ENCODE measurements around the gene SUN5.

Gene SUN5

DNA sequence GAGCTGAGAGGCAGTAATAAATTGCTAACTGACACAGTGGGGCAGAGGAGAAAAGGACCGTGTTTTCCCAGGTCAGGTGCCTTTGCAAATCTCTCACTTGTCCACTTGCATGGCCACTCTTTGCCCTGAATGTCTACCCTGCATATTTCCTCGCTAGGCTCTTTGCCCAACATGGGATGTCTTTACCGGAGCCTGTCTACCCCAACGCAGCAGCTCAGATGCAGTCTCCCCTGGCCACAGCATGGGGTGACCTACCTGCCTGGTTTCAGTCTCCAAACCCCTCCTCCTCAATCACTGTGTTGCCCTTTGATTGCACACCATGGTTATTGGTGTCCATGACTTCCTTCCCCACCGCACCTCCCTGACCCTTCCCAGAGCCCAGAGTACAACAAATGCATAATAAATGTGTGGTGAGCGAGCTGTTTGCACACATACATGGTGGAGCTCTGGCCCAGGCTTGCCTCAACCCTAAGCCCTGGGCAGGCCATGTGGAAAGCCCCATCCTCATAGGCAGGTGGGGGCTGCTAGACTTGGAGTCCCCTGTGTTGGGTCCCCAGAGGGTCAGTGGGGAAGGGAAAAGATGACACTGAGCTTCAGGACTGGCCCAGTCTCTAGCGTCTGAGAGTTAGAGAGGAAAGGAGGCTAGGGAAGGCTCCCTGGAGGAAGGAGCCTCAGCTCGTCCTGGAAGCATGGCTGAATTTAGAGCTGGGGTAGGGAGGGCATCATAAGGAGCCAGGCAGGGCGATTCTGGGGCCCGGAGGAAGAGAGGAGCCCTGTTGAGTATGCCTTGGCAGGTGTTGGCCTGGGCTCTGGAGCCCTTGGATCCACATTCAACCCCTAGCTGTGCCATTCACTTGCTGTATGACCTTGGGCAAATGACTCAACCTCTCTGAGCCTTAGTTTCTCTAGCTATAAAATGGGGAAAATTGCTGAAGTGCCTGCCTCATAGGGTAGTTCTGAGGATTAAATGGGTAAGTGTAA lies 22.8 kb upstream of the SUN5 start:
- no peak for DNase-seq (ENCODE audit: low read depth, low spot score)

DNA sequence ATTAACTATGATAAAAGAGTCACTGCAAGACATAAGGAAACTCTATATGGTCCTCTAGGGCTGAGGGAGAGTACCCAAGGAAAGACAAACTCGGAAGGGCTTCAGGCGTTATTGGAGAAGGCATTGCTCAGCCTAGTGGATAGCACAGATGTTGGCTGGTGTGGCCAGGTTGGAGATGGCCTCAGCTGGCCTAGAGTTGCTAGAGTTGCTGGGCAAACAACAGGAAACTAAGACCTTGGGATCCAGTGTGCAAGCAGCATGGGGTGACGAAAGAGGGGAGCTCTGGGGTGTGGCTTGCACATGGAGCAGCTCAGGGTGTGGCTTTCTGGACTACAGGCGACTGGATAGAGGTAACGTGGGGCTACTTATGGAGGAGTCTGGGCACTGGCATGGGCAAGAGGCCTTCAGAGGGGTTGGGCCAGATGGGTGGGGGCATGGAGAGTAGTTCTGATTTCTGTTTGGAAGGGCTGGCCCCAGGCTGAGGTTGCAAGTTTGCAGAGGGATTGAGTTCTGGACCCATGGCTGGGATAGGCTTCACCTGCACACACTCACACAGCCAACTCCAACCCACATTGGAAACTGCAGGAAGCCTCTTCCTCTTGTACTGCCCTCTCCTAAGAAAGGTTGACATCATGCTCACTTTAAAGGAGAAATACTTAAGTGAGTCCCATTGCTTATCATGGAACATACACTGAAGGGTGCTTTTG lies 22.0 kb upstream of the SUN5 start:
- DNase-seq (ENCODE audit: low read depth, low spot score), result no peak

DNA sequence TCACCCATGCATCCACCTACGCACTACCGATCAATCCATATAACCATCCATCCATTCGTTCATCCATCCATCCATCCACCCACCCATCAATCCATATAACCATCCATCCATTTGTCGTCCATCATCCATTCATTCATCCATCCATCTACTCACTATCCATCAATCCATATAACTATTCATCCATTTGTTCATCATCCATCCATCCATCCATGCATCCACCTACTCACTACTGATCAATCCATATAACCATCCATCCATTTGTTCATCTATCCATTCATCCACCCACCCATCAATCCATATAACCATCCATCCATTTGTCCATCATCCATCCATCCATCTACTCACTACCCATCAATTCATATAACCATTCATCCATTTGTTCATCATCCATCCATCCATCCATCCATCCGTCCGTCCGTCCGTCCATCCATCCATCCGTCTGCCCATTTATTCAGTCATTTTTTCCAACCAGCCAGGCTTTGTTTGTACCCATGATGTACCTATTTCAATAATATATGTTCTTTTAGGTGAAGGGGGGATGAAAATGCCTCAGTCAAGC lies 21.2 kb upstream of the SUN5 start:
- DNase-seq (ENCODE audit: low read depth, low spot score), result no peak

DNA sequence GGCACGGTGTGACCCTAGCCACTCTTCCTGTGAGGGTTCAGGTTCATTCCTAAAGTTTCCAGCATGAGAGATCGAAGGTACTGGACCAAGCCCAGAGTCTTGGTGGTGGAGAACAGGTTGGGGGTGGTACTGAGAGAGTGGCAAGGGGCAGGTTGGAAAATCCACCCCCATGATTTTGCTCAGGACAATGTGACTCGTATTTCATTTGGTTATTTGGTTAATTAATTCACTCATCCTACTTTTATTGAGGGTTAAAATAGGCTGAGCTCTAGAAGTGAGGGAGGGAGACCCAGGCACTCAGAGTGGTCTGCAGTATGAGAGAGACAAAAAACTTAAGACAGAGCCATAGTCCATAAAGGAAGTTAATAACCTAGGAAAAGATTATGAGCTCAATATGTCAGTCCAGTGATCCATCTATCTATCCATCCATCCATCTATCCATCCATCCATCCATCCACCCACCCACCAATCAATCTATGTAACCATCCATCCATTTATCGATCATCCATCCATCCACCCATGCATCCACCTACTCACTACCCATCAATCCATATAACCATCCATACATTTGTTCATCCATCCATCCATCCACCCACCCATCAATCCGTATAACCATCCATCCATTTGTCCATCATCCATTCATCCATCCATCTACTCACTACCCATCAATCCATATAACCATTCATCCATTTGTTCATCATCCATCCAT lies 20.5 kb upstream of the SUN5 start:
- no peak for DNase-seq (ENCODE audit: low read depth, low spot score)

DNA sequence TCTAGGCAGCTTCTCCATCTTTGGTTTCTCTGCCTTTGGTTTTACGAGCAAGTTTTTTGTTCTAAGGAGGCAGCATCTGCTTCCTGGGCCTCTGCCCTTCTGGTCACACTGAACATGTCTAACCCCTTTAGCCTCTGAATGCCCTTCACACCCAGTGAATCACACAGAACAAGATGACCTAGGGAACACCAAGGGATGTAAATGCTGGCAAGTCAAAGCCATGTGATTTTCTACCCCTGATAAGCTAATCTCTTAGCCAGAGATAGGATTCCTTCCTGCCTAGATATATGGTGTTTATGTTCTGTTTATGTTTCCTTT lies 20.0 kb upstream of the SUN5 start:
- no peak for DNase-seq (ENCODE audit: low read depth, low spot score)

DNA sequence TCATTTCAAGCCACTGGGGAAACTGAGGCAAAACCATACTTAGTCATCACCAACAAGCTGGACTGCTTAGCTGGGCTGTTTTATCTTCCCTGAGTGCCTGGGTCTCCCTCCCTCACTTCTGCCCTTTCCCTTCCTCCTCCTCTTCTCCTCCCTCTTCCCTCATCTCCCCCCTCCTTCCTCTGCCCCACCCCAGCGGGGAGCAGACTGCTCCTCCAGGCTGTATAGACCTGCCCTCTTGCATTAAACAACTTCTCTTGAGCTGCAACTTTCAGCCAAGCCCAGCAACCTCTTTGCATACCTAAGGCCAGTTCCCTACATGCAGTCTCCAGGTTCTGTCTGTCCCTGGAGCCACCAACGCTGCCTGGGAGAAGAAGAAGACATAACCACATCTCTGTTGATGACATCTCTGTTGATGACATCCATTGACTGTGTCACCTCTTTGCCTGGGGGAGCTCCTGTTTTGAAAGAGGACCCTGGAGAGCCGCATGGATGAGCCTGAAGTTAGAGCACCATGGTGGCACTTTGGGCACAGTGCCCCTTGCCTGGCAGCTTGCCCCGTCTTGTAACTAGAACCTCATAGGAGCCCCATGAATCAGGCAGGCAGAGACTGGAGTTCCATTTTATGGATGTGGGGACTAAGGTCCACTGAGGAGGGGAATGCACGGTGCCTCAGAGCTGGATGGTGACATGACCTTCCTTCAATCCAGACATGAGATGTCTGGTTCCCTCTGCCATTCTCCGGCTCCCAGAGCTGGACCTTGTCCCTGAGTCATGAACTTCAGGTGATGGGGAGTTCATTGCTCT lies 19.4 kb upstream of the SUN5 start:
- DNase-seq (ENCODE audit: low read depth, low spot score), result no peak

DNA sequence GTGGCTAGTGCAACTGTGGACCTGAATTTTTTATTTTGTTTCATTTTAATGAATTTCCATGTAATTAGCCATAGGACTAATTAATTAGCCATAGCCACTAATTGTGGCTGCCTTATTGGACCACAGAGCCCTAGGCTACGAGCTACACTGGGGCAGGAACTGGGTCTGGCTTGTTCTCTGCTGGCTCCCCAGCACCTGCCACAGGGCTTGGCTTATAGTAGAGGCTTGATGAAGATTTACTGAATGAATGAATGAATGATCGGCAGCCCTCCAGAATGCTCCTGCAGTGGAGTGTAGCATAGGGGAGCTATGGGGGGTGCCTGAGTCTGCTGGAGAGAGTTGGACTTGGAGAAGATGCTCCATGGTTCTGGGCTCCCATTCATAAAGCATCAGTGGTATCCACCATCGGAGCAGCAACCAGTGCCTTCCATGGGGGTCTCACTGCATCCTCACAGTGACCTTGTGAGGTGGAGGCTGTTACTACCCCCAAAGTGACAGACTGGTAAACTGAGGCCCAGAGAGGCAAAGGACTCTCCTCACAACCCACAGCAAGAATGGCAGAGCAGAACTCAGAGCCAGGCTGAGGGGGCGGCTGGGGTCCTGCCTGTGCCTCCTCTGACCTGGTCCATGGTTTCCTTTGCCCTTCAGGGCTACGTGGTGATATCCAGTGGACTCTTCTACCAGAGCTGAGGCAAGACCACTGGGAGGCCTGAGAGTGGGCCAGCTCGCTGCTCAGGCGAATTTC lies 18.6 kb upstream of the SUN5 start:
- DNase-seq (ENCODE audit: low read depth, low spot score), result no peak

DNA sequence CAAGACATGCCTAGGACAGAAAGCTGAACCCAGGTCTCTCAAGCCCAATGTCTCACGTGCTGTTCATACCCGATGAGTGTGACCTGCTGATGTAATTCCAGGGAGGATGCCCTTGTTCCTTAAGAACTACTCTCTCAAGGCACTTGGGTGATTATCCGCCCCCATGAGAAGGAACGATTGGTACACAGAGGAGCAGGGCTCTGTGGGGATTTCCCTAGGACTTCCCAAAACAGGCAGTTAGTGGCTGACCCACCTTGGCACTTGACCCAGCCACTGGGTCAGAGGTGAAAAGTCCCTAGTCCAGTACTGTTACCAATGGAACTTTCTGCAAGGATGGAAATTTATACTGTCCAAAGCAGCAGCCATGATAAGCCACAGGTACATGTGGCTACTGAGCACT lies 18.1 kb upstream of the SUN5 start:
- DNase-seq (ENCODE audit: low read depth, low spot score), result no peak

DNA sequence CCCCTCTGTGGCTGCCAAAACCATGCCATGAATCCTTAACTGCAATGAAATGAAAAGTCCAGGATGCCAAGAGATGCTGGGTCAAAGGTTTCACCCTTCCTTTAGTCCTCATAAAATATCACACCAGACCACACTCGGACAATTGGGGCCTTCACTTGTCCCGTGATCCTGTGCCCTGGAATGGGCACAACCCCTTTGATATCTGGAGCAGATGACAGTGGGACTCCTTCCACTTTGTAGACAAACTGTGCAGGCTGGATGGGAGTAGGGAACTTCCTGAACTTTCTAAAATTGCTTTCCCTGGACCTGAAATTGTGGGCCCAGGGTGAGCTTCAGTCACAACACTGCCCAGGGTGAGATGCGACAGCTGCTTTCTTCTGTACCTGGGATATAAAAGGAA lies 17.6 kb upstream of the SUN5 start:
- no peak for DNase-seq (ENCODE audit: low read depth, low spot score)

DNA sequence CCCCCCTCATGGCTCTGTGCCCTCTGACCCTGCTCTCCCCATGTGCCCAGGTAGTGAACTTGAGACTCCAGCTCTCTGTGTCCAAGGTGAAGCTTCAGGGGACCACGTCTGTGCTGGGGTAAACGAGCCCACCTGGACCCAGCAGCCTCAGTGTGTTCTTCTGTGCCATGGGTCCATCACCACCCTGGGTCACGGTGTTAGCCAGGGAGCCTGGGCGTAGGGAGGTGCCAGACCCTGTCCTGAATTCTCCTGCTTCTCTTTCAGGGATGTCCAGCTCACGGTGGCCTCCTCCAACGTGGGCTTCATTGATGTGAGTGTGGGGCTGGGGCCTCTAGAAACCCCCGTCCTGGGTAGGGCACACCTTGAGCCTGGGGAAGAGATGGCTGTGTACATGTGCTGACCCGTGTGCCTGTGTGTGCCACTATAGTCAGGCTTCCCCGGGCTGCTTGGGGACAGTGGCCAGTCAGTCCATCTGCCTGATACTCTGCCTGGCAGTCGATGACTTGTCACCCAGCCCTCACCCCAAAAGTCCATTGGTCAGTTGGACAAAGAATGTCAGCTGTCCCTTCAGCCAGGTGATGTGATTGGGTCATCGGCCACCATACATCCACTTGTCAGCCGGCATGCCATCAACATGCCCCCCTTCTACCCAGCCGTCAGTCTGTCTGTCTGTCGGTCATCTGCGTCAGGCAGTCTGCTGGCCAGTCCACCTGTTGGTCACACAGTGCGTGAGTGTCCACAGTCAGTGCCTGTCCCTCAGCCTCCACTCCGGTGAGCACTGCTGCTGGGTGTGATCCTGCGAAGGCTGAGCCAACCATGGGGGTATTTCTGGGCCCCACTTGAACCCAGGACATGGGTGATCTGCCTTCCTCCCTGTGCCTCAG lies 16.3 kb upstream of the SUN5 start:
- no peak for DNase-seq (ENCODE audit: low read depth, low spot score)

DNA sequence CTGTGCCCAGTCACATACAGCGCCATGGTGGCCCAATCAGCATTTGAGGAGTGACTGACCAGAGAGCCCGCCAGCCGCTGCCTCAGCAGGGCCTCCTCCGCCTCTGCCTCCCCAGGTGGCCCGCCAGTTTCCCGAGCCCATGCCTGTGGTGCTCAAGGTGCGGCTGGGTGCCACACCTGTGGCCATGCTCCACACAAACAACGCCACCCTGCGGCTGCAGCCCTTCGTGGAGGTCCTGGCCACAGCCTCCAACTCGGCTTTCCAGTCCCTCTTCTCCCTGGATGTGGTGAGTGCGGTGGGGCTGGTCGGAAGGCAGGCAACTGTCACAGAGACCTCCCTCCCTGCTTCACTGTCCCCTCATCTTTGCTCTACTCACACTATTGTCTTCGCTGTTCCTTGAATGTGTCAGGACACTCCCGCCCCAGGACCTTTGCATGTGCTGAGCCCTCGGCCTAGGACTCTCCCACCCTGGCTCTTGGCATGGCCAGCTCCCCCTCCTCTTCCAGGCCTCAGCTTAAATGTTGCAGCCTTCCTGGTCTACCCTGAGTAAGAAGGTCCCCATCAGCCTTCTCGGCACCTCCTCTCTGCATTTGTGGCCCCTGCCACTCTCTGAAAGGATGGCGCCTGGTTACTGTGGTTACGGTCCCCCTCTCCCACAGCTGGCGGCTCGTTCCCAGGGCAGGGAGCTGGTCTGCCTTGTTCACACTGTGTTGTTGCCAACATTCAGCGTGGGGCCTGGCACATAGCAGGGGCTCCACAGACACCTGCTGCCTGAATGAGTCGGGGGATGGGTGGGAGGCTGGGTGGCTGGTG lies 15.4 kb upstream of the SUN5 start:
- DNase-seq (ENCODE audit: low read depth, low spot score), result no peak

DNA sequence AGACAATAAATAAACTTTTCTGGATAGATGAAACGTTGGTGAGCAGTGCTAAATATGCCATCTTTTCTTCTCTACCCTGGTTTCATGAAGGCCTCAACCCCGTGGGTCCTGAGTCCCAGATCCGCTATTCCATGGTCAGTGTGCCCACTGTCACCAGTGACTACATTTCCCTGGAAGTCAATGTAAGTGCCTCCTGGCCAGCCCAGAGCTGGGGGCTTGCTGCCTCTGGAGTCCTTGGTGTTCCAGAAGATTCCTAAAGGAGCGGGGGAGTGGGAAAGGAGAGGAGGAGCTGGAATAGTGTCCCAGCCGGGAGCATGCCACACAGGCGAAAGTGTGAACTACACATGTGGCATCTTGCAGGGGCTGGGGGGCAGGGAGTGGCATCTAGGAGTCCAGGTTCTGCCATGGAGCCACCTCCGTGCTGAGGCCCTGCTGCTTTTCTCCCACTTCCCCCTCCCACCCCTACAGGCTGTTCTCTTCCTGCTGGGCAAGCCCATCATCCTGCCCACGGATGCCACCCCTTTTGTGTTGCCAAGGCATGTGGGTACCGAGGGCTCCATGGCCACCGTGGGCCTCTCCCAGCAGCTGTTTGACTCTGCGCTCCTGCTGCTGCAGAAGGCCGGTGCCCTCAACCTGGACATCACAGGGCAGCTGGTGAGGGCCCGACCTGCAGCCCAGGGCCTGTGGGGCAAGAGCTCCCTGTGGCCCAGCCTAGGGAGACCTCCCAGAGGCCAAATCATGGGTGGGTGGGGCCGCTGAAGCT lies 14.1 kb upstream of the SUN5 start:
- no peak for DNase-seq (ENCODE audit: low read depth, low spot score)

DNA sequence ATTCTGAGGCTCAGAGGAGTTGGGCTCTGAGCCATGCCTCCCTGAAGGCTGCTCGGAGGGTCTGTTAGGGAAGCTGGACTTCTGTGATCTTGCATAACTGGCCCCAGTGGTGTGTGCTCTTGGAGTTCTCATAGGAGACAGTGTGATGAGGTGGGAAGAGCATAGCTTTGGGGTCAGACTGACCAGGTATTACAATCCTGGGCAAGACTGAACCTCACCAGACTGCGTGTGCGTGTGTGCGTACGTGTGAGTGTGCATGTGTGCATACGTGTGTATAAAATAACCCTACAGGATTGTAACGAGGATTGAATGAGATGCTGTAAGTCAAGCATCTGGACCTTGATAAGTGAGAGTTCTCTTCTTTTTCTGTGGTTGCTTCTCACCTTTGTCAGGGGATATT lies 13.3 kb upstream of the SUN5 start:
- DNase-seq (ENCODE audit: low read depth, low spot score), result no peak

DNA sequence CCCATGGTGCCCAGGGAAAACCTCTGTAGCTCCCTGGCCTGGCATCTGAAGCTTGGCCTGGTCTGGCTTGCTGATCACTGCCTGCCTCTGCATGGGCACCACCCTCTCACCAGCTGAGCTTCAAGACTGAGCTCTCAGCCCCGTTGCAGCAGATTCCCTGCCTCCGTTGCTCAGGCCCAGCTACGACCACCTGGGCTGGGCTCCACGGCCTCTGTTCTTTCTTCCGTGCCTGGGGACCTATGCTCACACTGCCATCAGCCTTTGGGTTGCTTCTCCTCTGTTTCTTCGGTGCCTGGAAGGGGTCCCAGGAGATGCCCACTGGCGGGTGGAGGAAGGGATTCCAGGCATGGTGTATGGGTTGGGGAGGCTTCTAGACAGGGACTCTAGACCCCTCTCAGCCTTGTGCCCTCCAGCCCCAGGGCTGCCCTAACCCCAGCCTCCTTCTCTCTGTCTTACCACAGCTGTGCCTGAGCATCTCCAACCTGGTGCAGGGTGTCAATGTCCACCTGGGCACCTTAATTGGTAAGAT lies 12.4 kb upstream of the SUN5 start:
- DNase-seq (ENCODE audit: low read depth, low spot score), result no peak

DNA sequence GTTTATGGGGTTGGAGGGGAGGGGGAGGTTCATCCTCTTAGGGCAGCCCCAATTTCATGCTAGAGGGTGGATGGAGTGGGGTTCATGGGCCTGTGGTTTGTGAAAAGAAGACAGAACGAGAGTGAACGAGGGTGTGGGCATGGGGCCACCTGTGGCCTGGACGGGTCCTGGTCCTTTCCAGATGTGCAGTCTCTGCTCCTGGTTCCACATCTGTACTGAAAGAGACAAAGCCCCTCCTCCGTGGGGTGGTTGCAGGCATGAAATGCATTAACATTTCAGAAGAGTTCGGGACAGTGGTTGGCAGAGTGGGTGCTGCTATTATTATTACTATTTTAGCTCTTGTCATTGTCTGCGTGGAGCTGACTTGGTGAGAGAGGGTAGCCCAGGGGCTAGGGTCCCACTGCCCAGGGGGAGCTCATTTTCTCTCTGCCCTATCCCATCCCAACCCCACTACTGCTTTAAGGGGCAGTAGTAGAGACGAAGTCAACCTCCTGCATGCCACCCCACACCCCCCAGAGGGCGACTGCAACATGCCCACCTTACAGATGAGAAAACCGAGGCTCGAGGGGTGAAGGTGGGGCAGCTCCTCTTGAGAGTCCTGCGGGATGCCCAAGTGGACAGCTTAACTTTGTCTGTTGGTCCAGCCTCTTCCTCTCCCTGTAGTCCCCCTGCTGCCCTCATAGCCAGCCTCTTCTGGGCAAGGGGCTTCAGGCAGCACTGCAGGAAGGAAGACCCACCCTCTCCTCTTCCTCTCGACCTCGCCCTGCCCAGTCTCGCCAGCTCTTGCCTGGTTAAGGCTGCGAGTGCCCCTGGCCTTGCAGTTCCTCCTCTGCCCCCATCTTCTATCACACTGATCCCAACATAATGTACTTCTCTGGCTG lies 11.7 kb upstream of the SUN5 start:
- DNase-seq (ENCODE audit: low read depth, low spot score), result no peak

DNA sequence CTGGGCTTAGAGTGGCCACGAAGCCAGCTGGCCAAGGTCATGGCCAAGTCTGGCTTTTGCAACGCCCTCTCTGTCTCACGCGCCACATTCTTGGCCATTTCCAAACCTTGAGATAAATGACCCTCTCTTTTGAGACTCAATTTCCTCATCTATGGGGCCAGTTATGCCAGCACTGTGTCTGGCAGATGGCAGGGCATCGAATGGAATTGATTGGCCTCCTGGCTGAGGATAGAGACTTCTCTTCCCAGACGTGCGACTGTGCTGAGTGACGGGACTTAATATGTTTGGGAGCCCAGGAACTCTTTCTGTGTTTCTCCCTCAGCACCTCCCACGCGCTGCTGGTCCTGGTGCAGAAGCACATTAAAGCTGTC lies 10.9 kb upstream of the SUN5 start:
- DNase-seq (ENCODE audit: low read depth, low spot score), result no peak
